Measurements from ENCODE around the gene SNX25. TPM values are rescaled to one million over a fixed set of nuclear protein-coding genes. Genes with fewer than 3 reads are reported as not detected.
"Not testable (repeated sequence)": the region's sequence is repeated elsewhere in the genome, so short reads cannot be mapped to it uniquely, and the experiment has no call there.

The SNX25 gene
- total and polyA plus RNA-seq, 5 donors = 10.5 to 19.9 (median 19.3) TPM

DNA sequence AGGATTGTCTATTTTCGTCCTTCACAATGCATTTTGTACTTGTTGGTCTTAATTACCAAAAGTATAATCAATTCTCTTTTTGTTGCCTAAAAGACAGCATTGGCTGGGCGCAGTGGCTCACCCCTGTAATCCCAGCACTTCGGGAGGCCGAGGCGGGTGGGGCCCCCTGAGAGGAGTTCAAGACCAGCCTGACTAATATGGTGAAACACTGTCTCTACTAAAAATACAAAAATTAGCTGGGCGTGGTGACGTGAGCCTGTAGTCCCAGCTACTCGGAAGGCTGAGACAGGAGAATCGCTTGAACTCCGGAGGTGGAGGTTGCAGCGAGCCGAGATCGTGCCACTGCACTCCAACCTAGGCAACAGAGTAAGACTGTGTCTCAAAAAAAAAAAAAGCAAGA, 4.3 kb upstream of the SNX25 start:
- H3K9me3 ChIP-seq (ENCODE audit: control insufficient read depth, low read length); H3K4me3 ChIP-seq (ENCODE audit: low read length); H3K27me3 ChIP-seq (ENCODE audit: control insufficient read depth, insufficient read depth); H3K4me1 ChIP-seq (ENCODE audit: control insufficient read depth, insufficient read depth, low read length); ATAC-seq; H3K27ac ChIP-seq (ENCODE audit: low read length): not testable (repeated sequence)
- WGBS = 94% methylated on average over 13 of the region's 13 CpGs
- intact Hi-C loops (cut with DNase I) = loop anchor here in 1 of 4 donors (10.0 kb wide), 1 partner anchor 100 kb away; no protein-coding TSS in a partner anchor
- DNase-seq = peak in 1 of 3 donors; percentile 56

DNA sequence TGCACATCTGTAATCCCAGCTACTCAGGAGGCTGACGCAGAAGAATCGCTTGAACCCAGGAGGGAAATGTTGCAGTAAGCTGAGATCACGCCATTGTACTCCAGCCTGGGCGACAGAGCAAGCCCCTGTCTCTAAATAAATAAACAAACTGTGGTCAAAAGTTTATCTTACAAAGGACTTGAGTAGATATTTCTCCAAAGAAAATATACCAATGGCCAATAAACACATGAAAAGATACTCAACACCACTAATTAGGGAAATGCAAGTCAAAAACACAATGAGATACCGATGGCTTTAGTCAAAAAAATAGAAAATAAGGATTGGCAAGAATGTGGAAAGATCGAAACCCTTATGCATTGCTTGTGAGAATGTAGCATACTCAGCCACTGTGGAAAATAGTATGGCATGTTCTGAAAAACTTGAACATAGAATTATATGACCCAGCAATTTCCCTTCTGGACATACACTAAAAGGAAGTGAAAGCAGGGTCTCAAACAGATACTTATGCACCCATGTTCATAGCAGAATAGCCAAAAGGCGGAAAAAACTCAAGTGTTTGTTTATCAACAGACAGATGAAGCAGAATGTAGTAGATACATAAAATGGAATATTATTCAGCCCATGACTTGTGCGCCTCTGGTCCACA, 3.6 kb upstream of the SNX25 start:
- no peak for DNase-seq
- intact Hi-C loops (cut with DNase I) = loop anchor here in 1 of 4 donors (10.0 kb wide), 1 partner anchor 99 kb away; no protein-coding TSS in a partner anchor
- Histone ChIP-seq H3K4me3 (ENCODE audit: low read length) (no peak overlapping the region), H3K4me1 (ENCODE audit: control insufficient read depth, insufficient read depth, low read length) (peaks cover 8% of the 10 kb centered on the region), H3K9me3 (ENCODE audit: control insufficient read depth, low read length) (no peaks in the 10 kb centered on the region), H3K27ac (ENCODE audit: low read length) (no peak overlapping the region), H3K27me3 (ENCODE audit: control insufficient read depth, insufficient read depth) (no peaks in the 10 kb centered on the region)
- 88% methylated on average over 8 of the region's 8 CpGs for WGBS
- no peak for ATAC-seq

DNA sequence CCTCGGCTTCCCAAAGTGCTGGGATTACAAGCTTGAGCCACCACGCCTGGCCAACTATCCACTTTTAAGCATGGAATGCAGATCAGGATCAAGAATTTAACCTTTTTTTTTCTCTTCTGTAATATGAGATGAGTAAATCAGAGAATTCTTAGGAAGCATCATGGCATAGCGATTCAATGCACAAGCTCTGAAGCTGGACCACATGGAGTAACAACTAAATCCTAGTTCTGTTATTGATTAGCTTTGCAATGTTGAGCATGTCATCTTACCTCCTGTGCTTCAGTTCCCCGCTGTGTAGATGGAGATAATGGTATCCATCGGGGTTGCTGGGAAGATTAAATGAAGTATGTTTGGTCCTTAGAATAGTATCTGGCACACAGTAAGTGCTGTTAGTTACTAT, 1.9 kb upstream of the SNX25 start:
- peaks cover 4% of the 10 kb centered on the region for H3K4me1 ChIP-seq (ENCODE audit: control insufficient read depth, insufficient read depth, low read length)
- no peak overlapping the region for H3K27ac ChIP-seq (ENCODE audit: low read length)
- WGBS = 94% methylated on average over 5 of the region's 5 CpGs
- H3K4me3 ChIP-seq (ENCODE audit: low read length) = no peak overlapping the region
- intact Hi-C loops (cut with DNase I) = loop anchor here in 1 of 4 donors (10.0 kb wide), 1 partner anchor 97 kb away; no protein-coding TSS in a partner anchor
- H3K9me3 ChIP-seq (ENCODE audit: control insufficient read depth, low read length) = no peaks in the 10 kb centered on the region
- ATAC-seq (no peak), DNase-seq (no peak)
- H3K27me3 ChIP-seq (ENCODE audit: control insufficient read depth, insufficient read depth) = no peaks in the 10 kb centered on the region

DNA sequence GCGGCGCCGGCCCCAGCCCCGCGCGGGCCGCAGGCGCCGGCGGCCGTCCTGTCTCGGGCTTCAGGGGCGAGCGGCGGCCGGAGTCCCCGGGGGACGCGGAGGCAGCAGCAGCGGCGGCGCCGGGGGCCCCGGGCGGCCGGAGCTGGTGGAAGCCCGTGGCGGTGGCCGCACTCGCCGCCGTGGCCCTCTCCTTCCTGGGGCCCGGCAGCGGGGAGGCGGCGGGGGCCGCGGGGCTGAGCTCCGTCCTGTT, 379 bp downstream of the SNX25 start:
- not testable (repeated sequence) for H3K9me3 ChIP-seq (ENCODE audit: control insufficient read depth, low read length); DNase-seq; H3K27me3 ChIP-seq (ENCODE audit: control insufficient read depth, insufficient read depth); H3K4me1 ChIP-seq (ENCODE audit: control insufficient read depth, insufficient read depth, low read length)
- ATAC-seq = peak in 1 of 2 donors; percentile 6
- under 1% methylated on average over 39 of the region's 39 CpGs for WGBS
- peak overlapping the region; percentile 96 for H3K4me3 ChIP-seq (ENCODE audit: low read length)
- H3K27ac ChIP-seq (ENCODE audit: low read length) = peak overlapping the region; percentile 90
- intact Hi-C loops (cut with DNase I) = loop anchor here in 2 of 4 donors (10.0 kb wide), 3 partner anchors 75 to 185 kb away; partner anchors contain the start of genes ANKRD37 (in 2 of the 2) and LRP2BP (in 2 of the 2)

- H3K27ac ChIP-seq (ENCODE audit: low read length) = peak overlapping the region; percentile 90
- DNase-seq (peak; percentile 65 to 82 (median 80)), ATAC-seq (peak; percentile 56 to 60)
- under 1% methylated on average over 84 of the region's 84 CpGs for WGBS
- H3K27me3 ChIP-seq (ENCODE audit: control insufficient read depth, insufficient read depth) = no peaks in the 10 kb centered on the region
- no peaks in the 10 kb centered on the region for H3K9me3 ChIP-seq (ENCODE audit: control insufficient read depth, low read length)
- H3K4me3 ChIP-seq (ENCODE audit: low read length) = peak overlapping the region; percentile 96
- intact Hi-C loops (cut with DNase I) = loop anchor here in 2 of 4 donors (10.0 kb wide), 2 partner anchors 74 to 184 kb away; partner anchors contain the start of genes ANKRD37 (in 2 of the 2) and LRP2BP (in 2 of the 2)
- no peaks in the 10 kb centered on the region for H3K4me1 ChIP-seq (ENCODE audit: control insufficient read depth, insufficient read depth, low read length)
Observed at GRCh38 chr4:185210102-185210981, 944 bp downstream of the SNX25 start.

- Histone ChIP-seq H3K4me1 (ENCODE audit: control insufficient read depth, insufficient read depth, low read length) (no peaks in the 10 kb centered on the region), H3K27me3 (ENCODE audit: control insufficient read depth, insufficient read depth) (no peaks in the 10 kb centered on the region), H3K9me3 (ENCODE audit: control insufficient read depth, low read length) (no peaks in the 10 kb centered on the region), H3K27ac (ENCODE audit: low read length) (no peak overlapping the region), H3K4me3 (ENCODE audit: low read length) (peak overlapping the region; percentile 96)
- no peak for DNase-seq
- 48% methylated on average over 5 of the region's 5 CpGs for WGBS
- ATAC-seq = no peak
- intact Hi-C loops (cut with DNase I) = loop anchor here in 2 of 4 donors (10.0 kb wide), 2 partner anchors 74 to 184 kb away; partner anchors contain the start of genes ANKRD37 (in 2 of the 2) and LRP2BP (in 2 of the 2)
Observed at GRCh38 chr4:185211035-185211434, 1.6 kb downstream of the SNX25 start.

DNA sequence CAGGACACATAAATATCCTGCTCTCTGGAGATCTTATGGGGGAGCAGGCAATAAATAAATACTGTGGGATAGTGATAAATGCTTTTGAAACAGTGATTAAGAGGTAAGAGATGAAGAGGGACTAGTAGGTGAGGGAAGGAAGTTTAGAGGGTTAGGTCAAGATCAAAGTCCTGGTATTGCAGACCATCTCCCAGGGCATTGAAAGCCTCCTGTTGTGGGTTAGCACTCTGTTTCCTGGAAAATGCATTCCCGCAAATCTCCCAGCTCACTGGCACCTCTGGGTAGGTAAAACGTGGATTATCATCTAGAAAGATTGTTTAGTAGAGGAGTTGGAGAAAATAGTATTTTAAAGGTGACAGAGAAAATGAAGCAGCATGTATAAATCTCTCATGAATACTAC, 2.2 kb downstream of the SNX25 start:
- Histone ChIP-seq H3K9me3 (ENCODE audit: control insufficient read depth, low read length) (no peaks in the 10 kb centered on the region), H3K4me1 (ENCODE audit: control insufficient read depth, insufficient read depth, low read length) (no peaks in the 10 kb centered on the region), H3K27ac (ENCODE audit: low read length) (no peak overlapping the region), H3K27me3 (ENCODE audit: control insufficient read depth, insufficient read depth) (no peaks in the 10 kb centered on the region), H3K4me3 (ENCODE audit: low read length) (peak overlapping the region; percentile 96)
- 46% methylated on average over 2 of the region's 2 CpGs for WGBS
- DNase-seq (no peak), ATAC-seq (no peak)
- intact Hi-C loops (cut with DNase I) = loop anchor here in 2 of 4 donors (10.0 kb wide), 2 partner anchors 73 to 183 kb away; partner anchors contain the start of genes ANKRD37 (in 2 of the 2) and LRP2BP (in 2 of the 2)

- Histone ChIP-seq H3K4me3 (ENCODE audit: low read length) (no peak overlapping the region), H3K4me1 (ENCODE audit: control insufficient read depth, insufficient read depth, low read length) (peaks cover 2% of the 10 kb centered on the region), H3K27me3 (ENCODE audit: control insufficient read depth, insufficient read depth) (no peaks in the 10 kb centered on the region), H3K9me3 (ENCODE audit: control insufficient read depth, low read length) (no peaks in the 10 kb centered on the region), H3K27ac (ENCODE audit: low read length) (no peak overlapping the region)
- WGBS = 96% methylated on average over 4 of the region's 4 CpGs
- ATAC-seq = no peak
- intact Hi-C loops (cut with DNase I) = loop anchor here in 2 of 4 donors (10.0 kb wide), 2 partner anchors 72 to 182 kb away; partner anchors contain the start of genes ANKRD37 (in 2 of the 2) and LRP2BP (in 2 of the 2)
- no peak for DNase-seq
Observed at GRCh38 chr4:185212581-185212980, 3.2 kb downstream of the SNX25 start.

GRCh38 chr4:185213877-185214276, 4.5 kb downstream of the SNX25 start:
- intact Hi-C loops (cut with DNase I) = loop anchor here in 2 of 4 donors (10.0 kb wide), 2 partner anchors 71 to 181 kb away; partner anchors contain the start of genes ANKRD37 (in 2 of the 2) and LRP2BP (in 2 of the 2)
- no peak for ATAC-seq
- WGBS = 90% methylated on average over 4 of the region's 4 CpGs

GRCh38 chr4:185215261-185215660, 5.9 kb downstream of the SNX25 start:
- peaks cover 7% of the 10 kb centered on the region for H3K4me1 ChIP-seq (ENCODE audit: control insufficient read depth, insufficient read depth, low read length)
- ATAC-seq = no peak
- intact Hi-C loops (cut with DNase I) = loop anchor here in 2 of 4 donors (10.0 kb wide), 2 partner anchors 70 to 180 kb away; partner anchors contain the start of genes ANKRD37 (in 2 of the 2) and LRP2BP (in 2 of the 2)
- H3K27ac ChIP-seq (ENCODE audit: low read length) = no peak overlapping the region
- 48% methylated on average over 2 of the region's 2 CpGs for WGBS
- H3K4me3 ChIP-seq (ENCODE audit: low read length) = no peak overlapping the region
- H3K27me3 ChIP-seq (ENCODE audit: control insufficient read depth, insufficient read depth) = no peaks in the 10 kb centered on the region
- no peak for DNase-seq
- H3K9me3 ChIP-seq (ENCODE audit: control insufficient read depth, low read length) = no peaks in the 10 kb centered on the region

More at GRCh38 chr4:185213877-185214276, 4.5 kb downstream of the SNX25 start:
- H3K4me3 ChIP-seq (ENCODE audit: low read length) = no peak overlapping the region
- H3K4me1 ChIP-seq (ENCODE audit: control insufficient read depth, insufficient read depth, low read length) = peaks cover 5% of the 10 kb centered on the region
- no peak overlapping the region for H3K27ac ChIP-seq (ENCODE audit: low read length)
- no peak for DNase-seq
- H3K9me3 ChIP-seq (ENCODE audit: control insufficient read depth, low read length) = no peaks in the 10 kb centered on the region
- H3K27me3 ChIP-seq (ENCODE audit: control insufficient read depth, insufficient read depth) = no peaks in the 10 kb centered on the region

All from right cardiac atrium (tissue), 5 donors.